GM12892 (cell line): ENCODE measurements around the gene SPEM3.

Experiments used
- POLR2A ChIP-seq: IDR thresholded peaks from 2 replicates; pipeline ENCODE4 v1.6.1; 2011; ENCODE audit warnings: low read depth, low read length, control low read depth
- POLR2AphosphoS5 ChIP-seq: IDR thresholded peaks from 2 replicates; pipeline ENCODE4 v1.6.1; 2011; ENCODE audit warnings: low read depth, low read length, control low read depth
- TAF1 ChIP-seq: IDR thresholded peaks from 2 replicates; pipeline ENCODE4 v1.6.1; 2011; ENCODE audit warnings: low read depth, mild to moderate bottlenecking, control low read depth, low read length, borderline replicate concordance

GRCh38 chr17:7380855-7381683 is 47.6 kb upstream of the SPEM3 start, which contains the start of gene TNK1:
- no peak for TF ChIP-seq POLR2A
- no peak for TF ChIP-seq TAF1
- TF ChIP-seq POLR2AphosphoS5 = no peak
